GM12878 (cell line): ENCODE results near the gene TPM4. TPM values are rescaled to one million over a fixed set of nuclear protein-coding genes. Genes with fewer than 3 reads are reported as not detected.

Experiments
- ATAC-seq: fragments of 200-7000 bp; cut with Tn5 transposase; 3 replicates; pipeline ENCODE4 v1.9.1; 2020; ENCODE audit warnings: mild to moderate bottlenecking, moderate library complexity
- BruUV-seq: library from RNA; stranded (reverse); fragments of 400-500 nt; replicated peaks from 2 replicates; lab custom pipeline; 2021; lab: Mats Ljungman, UMichigan
- CTCF ChIA-PET: fragments of 300-600 bp; sonication (Branson Sonifier 250); formaldehyde crosslinking; extraction: SDS; loops from one replicate; lab custom pipeline; 2021; ENCODE audit warnings: inconsistent platforms; lab: Yijun Ruan, JAX
- POLR2A ChIA-PET: fragments of 350-600 bp; formaldehyde crosslinking; extraction: SDS; loops from one replicate; lab custom pipeline; 2021; ENCODE audit warnings: inconsistent platforms; lab: Charles Lee
- RAD21 ChIA-PET: fragments of 300-600 bp; sonication (Branson Sonifier 250); formaldehyde crosslinking; loops from one replicate; lab custom pipeline; 2023; ENCODE audit warnings: antibody characterized with exemption; ENCODE audit not compliant: unreplicated experiment; lab: Charles Lee
- SMC1A ChIA-PET: fragments of 300-600 bp; sonication (Branson Sonifier 250); formaldehyde crosslinking; loops from one replicate; lab custom pipeline; 2023; ENCODE audit not compliant: unreplicated experiment, uncharacterized antibody; lab: Charles Lee
- DNase-seq: peaks from one replicate; pipeline ENCODE4 v3.0.0-alpha.2; 2011; ENCODE audit warnings: low read depth, low spot score
- FAIRE-seq: peaks from 3 replicates; lab custom pipeline; 2011; peaks lifted over from hg19 to GRCh38; lab: Jason Lieb, UNC
- H2AFZ ChIP-seq: 2 replicates; pipeline ENCODE4 v1.6.0; 2011; ENCODE audit warnings: low read depth, low read length, control low read depth; ENCODE audit not compliant: control insufficient read depth
- H3K27ac ChIP-seq: 2 replicates; pipeline ENCODE4 v1.5.1; 2011; ENCODE audit warnings: control low read depth; ENCODE audit not compliant: control insufficient read depth, insufficient read depth
- H3K27me3 ChIP-seq, 2 experiments: replicated peaks in 1 of 2; 2 replicates each; pipeline versions ENCODE4 v1.6.0 to v1.6.1; 2011; ENCODE audit warnings: low read length in 1 of 2; ENCODE audit not compliant: control insufficient read depth in 2 of 2, insufficient read depth in 2 of 2
- H3K36me3 ChIP-seq, 2 experiments: 2 replicates each; pipeline ENCODE4 v1.5.1; 2011; ENCODE audit warnings: low read length in 1 of 2; ENCODE audit not compliant: control insufficient read depth in 2 of 2, insufficient read depth in 2 of 2
- H3K4me1 ChIP-seq: 2 replicates; pipeline ENCODE4 v1.6.1; 2011; ENCODE audit warnings: mild to moderate bottlenecking, low read length, moderate library complexity, mixed read lengths; ENCODE audit not compliant: control insufficient read depth, insufficient read depth
- H3K4me2 ChIP-seq: 2 replicates; pipeline ENCODE4 v1.6.0; 2011; ENCODE audit warnings: control low read depth; ENCODE audit not compliant: control insufficient read depth, insufficient read depth
- H3K4me3 ChIP-seq: fragments of 200-600 bp; sonication (generic); 2 replicates; pipeline ENCODE4 v1.5.1; 2016
- H3K79me2 ChIP-seq: 2 replicates; pipeline ENCODE4 v1.6.0; 2011; ENCODE audit warnings: low read length; ENCODE audit not compliant: control insufficient read depth, insufficient read depth
- H3K9ac ChIP-seq: 2 replicates; pipeline ENCODE4 v1.8.0; 2011; ENCODE audit warnings: low read length, control low read depth, mixed read lengths; ENCODE audit not compliant: control insufficient read depth, insufficient read depth
- H3K9me3 ChIP-seq: replicated peaks from 3 replicates; pipeline ENCODE4 v1.5.1; 2011; ENCODE audit warnings: mild to moderate bottlenecking, low read length; ENCODE audit not compliant: control insufficient read depth, insufficient read depth
- H4K20me1 ChIP-seq: 2 replicates; pipeline ENCODE4 v1.6.0; 2011; ENCODE audit not compliant: control insufficient read depth, insufficient read depth
- BHLHE40 ChIP-seq, 2 experiments: fragments of 450-650 bp in 1 of 2; IDR thresholded peaks; 2 replicates each; pipeline ENCODE4 v1.6.1; 2011 to 2017; ENCODE audit warnings: low read depth in 2 of 2, borderline replicate concordance in 1 of 2, improper control_type of control experiment in 1 of 2, low read length in 1 of 2, mild to moderate bottlenecking in 1 of 2
- BRCA1 ChIP-seq: IDR thresholded peaks from 2 replicates; pipeline ENCODE4 v1.6.1; 2011; ENCODE audit warnings: low read depth, low read length, improper control_type of control experiment
- E4F1 ChIP-seq: fragments of 450-650 bp; IDR thresholded peaks from 2 replicates; pipeline ENCODE4 v1.6.1; 2018; ENCODE audit warnings: borderline replicate concordance, mild to moderate bottlenecking; ENCODE audit not compliant: partially characterized antibody
- EED ChIP-seq: sonication (generic); IDR thresholded peaks from 2 replicates; pipeline ENCODE4 v1.6.1; 2016; ENCODE audit warnings: antibody characterized with exemption, low read depth
- EP300 ChIP-seq, 2 experiments: fragments of 150-350 bp in 1 of 2; IDR thresholded peaks; 2 replicates each; pipeline ENCODE4 v1.6.1; 2011 to 2012; ENCODE audit warnings: low read depth in 2 of 2, low read length in 2 of 2, borderline replicate concordance in 1 of 2, improper control_type of control experiment in 1 of 2, inconsistent platforms in 1 of 2; ENCODE audit not compliant: control insufficient read depth in 1 of 2
- JUNB ChIP-seq: IDR thresholded peaks from 2 replicates; pipeline ENCODE4 v1.6.1; 2016; ENCODE audit warnings: antibody characterized with exemption, mild to moderate bottlenecking
- LARP7 ChIP-seq: fragments of 450-650 bp; IDR thresholded peaks from 2 replicates; pipeline ENCODE4 v1.6.1; 2017; ENCODE audit warnings: mild to moderate bottlenecking
- MXI1 ChIP-seq: fragments of 150-350 bp; IDR thresholded peaks from 2 replicates; pipeline ENCODE4 v1.6.1; 2011; ENCODE audit warnings: low read depth, mild to moderate bottlenecking, inconsistent platforms, low read length, improper control_type of control experiment
- PAX5 ChIP-seq: IDR thresholded peaks from 2 replicates; pipeline ENCODE4 v1.6.1; 2011; ENCODE audit warnings: low read depth, low read length, borderline replicate concordance
- POLR2A ChIP-seq: IDR thresholded peaks from 2 replicates; pipeline ENCODE4 v1.6.1; 2011; ENCODE audit warnings: low read depth, mild to moderate bottlenecking, low read length
- POU2F2 ChIP-seq: IDR thresholded peaks from 3 replicates; pipeline ENCODE4 v1.6.1; 2011; ENCODE audit warnings: low read depth, mild to moderate bottlenecking, low read length, borderline replicate concordance
- RUNX3 ChIP-seq: IDR thresholded peaks from 2 replicates; pipeline ENCODE4 v1.6.1; 2012; ENCODE audit warnings: low read length, inconsistent platforms
- SPI1 ChIP-seq: IDR thresholded peaks from 2 replicates; pipeline ENCODE4 v1.6.1; 2011; ENCODE audit warnings: low read depth, mild to moderate bottlenecking, low read length, moderate library complexity, borderline replicate concordance; ENCODE audit not compliant: insufficient read depth
- TBL1XR1 ChIP-seq: IDR thresholded peaks from 2 replicates; pipeline ENCODE4 v1.6.1; 2012; ENCODE audit warnings: low read depth, low read length, improper control_type of control experiment
- ZNF24 ChIP-seq: fragments of 450-650 bp; IDR thresholded peaks from 2 replicates; pipeline ENCODE4 v1.6.1; 2017; ENCODE audit warnings: antibody characterized with exemption, mild to moderate bottlenecking
- ZNF384 ChIP-seq: IDR thresholded peaks from 2 replicates; pipeline ENCODE4 v1.6.1; 2012; ENCODE audit warnings: low read depth, mild to moderate bottlenecking, low read length, improper control_type of control experiment, borderline replicate concordance
- WGBS: methylation state at CpG from one replicate; pipeline ENCODE4 v1.1.6; 2016; ENCODE audit warnings: low lambda C conversion rate; ENCODE audit not compliant: insufficient replicate concordance, insufficient coverage; ENCODE audit errors: missing lambda C conversion rate; 5-methylcytosine and 5-hydroxymethylcytosine counted together
- in situ Hi-C: fragments of 300-500 bp; cut with MboI; formaldehyde crosslinking; loops from 9 replicates; pipeline ENCODE4 v1.14.3; 2018; ENCODE audit warnings: mixed read lengths
- intact Hi-C: fragments of 100-400 bp; cut with micrococcal nuclease; formaldehyde crosslinking; loops from one replicate; pipeline ENCODE4 v1.14.2; 2022; ENCODE audit not compliant: unreplicated experiment
- polyA plus RNA-seq, 11 experiments: library from polyadenylated mRNA; depleted of rRNA in 4 of 11; unstranded in 6 of 11; stranded (reverse) in 5 of 11; fragments of >200 nt; fragmentation: Nextera tagmentation in 4 of 11; fragmentation: Illumina TruSeq in 1 of 11; extraction: Ambion mirVana in 4 of 11; extraction: Trizol in 1 of 11; gene quantifications; 1 replicate in 1 of 11; 2 replicates in 10 of 11; pipeline versions ENCODE4 v1.2.1 to v1.2.3, GENCODE V29; 2011 to 2016; ENCODE audit warnings: inconsistent platforms in 2 of 11, missing spikeins in 2 of 11, low read depth in 1 of 11
- total RNA-seq, 4 experiments: library from RNA; depleted of rRNA in 3 of 4; stranded (reverse); fragments of >200 nt in 3 of 4; fragmentation: Illumina TruSeq in 1 of 4; extraction: Trizol in 1 of 4; gene quantifications; 2 replicates each; pipeline versions ENCODE4 v1.2.1 to v1.2.3, GENCODE V29; 2013 to 2021
- TF ChIP-seq, protein P1 (sequence below): IDR thresholded peaks from 2 replicates; pipeline ENCODE4 v1.6.1; 2012; ENCODE audit warnings: mild to moderate bottlenecking, low read depth, low read length

TPM4 gene
- total and polyA plus RNA-seq, 10 of the 15 experiments (the other 5 are each of a cell fraction or from before 2014, with no cell fraction given), result 183 to 620 (median 407) TPM

- H4K20me1 ChIP-seq, result no peaks in the 10 kb centered on the region
- H3K4me1 ChIP-seq, result peaks cover 12% of the 10 kb centered on the region
- ATAC-seq (peak; percentile 12; the same call in 1 of the 3 replicates), FAIRE-seq (no peak), DNase-seq (no peak)
- H3K4me2 ChIP-seq, result no peak overlapping the region
- H3K4me3 ChIP-seq, result no peak overlapping the region
- H3K9ac ChIP-seq, result no peak overlapping the region
- 83% methylated on average over 6 of the region's 6 CpGs for WGBS
- ChIA-PET CTCF (interaction anchor here (0.9 kb wide), 1 partner anchor 10 kb away, joined by 3 read pairs; no protein-coding TSS in a partner anchor), SMC1A (interaction anchor here (1.0 to 1.7 kb wide), 3 partner anchors 41 to 475 kb away, joined by 3 to 5 read pairs (median 3); no protein-coding TSS in a partner anchor), RAD21 (no interaction called here), POLR2A (interaction anchor here (2.1 kb wide), 1 partner anchor 10 kb away, joined by 9 read pairs; no protein-coding TSS in a partner anchor)
- no peaks in the 10 kb centered on the region for H3K9me3 ChIP-seq
- H2AFZ ChIP-seq, result no peak overlapping the region
- H3K27me3 ChIP-seq, result no peaks in the 10 kb centered on the region
- H3K27ac ChIP-seq, result peak overlapping the region; percentile 50; the same call in 1 of the 2 replicates
- H3K79me2 ChIP-seq, result no peaks in the 10 kb centered on the region
- in situ Hi-C loops (no loop called here), intact Hi-C loops (loop anchor here (5.0 kb wide), 1 partner anchor 472 kb away; no protein-coding TSS in a partner anchor)
- BruUV-seq, result no TSS peak
- peaks cover 12 to 14% of the 10 kb centered on the region in 2 experiments for H3K36me3 ChIP-seq
- TF ChIP-seq EP300 (IDR thresholded peaks at IDR 0.05; ENCODE audit: borderline replicate concordance in 1 of 2, control insufficient read depth in 1 of 2, low read depth in 2 of 2, low read length in 2 of 2), result no peak
- peak; percentile 4; the same call in 1 of the 2 replicates for TF ChIP-seq RUNX3
- TF ChIP-seq TBL1XR1, result no peak
- TF ChIP-seq ZNF24, result peak; percentile 31; the same call in 1 of the 2 replicates
- TF ChIP-seq, protein P1, sequence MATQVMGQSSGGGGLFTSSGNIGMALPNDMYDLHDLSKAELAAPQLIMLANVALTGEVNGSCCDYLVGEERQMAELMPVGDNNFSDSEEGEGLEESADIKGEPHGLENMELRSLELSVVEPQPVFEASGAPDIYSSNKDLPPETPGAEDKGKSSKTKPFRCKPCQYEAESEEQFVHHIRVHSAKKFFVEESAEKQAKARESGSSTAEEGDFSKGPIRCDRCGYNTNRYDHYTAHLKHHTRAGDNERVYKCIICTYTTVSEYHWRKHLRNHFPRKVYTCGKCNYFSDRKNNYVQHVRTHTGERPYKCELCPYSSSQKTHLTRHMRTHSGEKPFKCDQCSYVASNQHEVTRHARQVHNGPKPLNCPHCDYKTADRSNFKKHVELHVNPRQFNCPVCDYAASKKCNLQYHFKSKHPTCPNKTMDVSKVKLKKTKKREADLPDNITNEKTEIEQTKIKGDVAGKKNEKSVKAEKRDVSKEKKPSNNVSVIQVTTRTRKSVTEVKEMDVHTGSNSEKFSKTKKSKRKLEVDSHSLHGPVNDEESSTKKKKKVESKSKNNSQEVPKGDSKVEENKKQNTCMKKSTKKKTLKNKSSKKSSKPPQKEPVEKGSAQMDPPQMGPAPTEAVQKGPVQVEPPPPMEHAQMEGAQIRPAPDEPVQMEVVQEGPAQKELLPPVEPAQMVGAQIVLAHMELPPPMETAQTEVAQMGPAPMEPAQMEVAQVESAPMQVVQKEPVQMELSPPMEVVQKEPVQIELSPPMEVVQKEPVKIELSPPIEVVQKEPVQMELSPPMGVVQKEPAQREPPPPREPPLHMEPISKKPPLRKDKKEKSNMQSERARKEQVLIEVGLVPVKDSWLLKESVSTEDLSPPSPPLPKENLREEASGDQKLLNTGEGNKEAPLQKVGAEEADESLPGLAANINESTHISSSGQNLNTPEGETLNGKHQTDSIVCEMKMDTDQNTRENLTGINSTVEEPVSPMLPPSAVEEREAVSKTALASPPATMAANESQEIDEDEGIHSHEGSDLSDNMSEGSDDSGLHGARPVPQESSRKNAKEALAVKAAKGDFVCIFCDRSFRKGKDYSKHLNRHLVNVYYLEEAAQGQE, result no peak
- TF ChIP-seq ZNF384, result no peak
- no peak for TF ChIP-seq LARP7
- no peak for TF ChIP-seq E4F1
- TF ChIP-seq SPI1, result peak; percentile 73
- no peak for TF ChIP-seq POU2F2
- no peak for TF ChIP-seq EED
- no peak for TF ChIP-seq PAX5
- TF ChIP-seq POLR2A, result 0 out of 2 replicates have a peak, but pooled peaks have one; percentile 19
- no peak for TF ChIP-seq BRCA1
- no peak for TF ChIP-seq MXI1
- TF ChIP-seq BHLHE40 (IDR thresholded peaks at IDR 0.05; ENCODE audit: borderline replicate concordance in 1 of 2, low read depth in 2 of 2, low read length in 1 of 2), result no peak
- TF ChIP-seq JUNB, result 0 out of 2 replicates have a peak, but pooled peaks have one; percentile 18
Observed at GRCh38 chr19:16104722-16105121, 28.4 kb downstream of the TPM4 start.
